ENCODE data around the gene GABARAPL2.
A peak's percentile ranks its signal among the peaks of the same experiment; 100 is the strongest.
"Not testable (repeated sequence)": the region's sequence is repeated elsewhere in the genome, so short reads cannot be mapped to it uniquely, and the experiment has no call there.

GABARAPL2 gene

GRCh38 chr16:75546293-75546692 is 19.9 kb upstream of the GABARAPL2 start:
- no peak overlapping the region for H3K9ac ChIP-seq (ENCODE audit: low read length)
- no peak overlapping the region for H2BK12ac ChIP-seq (ENCODE audit: low read length in 2 of 2)
- H3K4me2 ChIP-seq (ENCODE audit: low read length, poor library complexity, severe bottlenecking) = no peak overlapping the region
- no peaks in the 10 kb centered on the region for H3K9me3 ChIP-seq (ENCODE audit: control insufficient read depth, low read length)
- no peak for DNase-seq
- H3K4me1 ChIP-seq (ENCODE audit: control insufficient read depth, insufficient read depth, low read depth, low read length) = peaks cover 1% of the 10 kb centered on the region
- H3K14ac ChIP-seq (ENCODE audit: low read length in 2 of 2) = no peak overlapping the region
- no peaks in the 10 kb centered on the region for H3K27me3 ChIP-seq (ENCODE audit: control insufficient read depth in 1 of 2, insufficient read depth in 1 of 2, low read length in 2 of 2)
- H2BK5ac ChIP-seq (ENCODE audit: low read depth, low read length, poor library complexity, severe bottlenecking) = no peak overlapping the region
- H2BK120ac ChIP-seq (ENCODE audit: low read depth, low read length) = no peak overlapping the region
- no peak overlapping the region for H3K4me3 ChIP-seq (ENCODE audit: insufficient read depth in 1 of 2, low read depth in 1 of 2, low read length in 2 of 2)
- 96% methylated on average over 7 of the region's 7 CpGs for WGBS
- no peak overlapping the region for H2BK15ac ChIP-seq (ENCODE audit: low read depth, poor library complexity, severe bottlenecking)
- H2AK5ac ChIP-seq (ENCODE audit: low read length, severe bottlenecking) = no peak overlapping the region
- no peak overlapping the region for H3K4ac ChIP-seq (ENCODE audit: low read depth in 1 of 2, low read length in 2 of 2)
- no peak overlapping the region for H3K18ac ChIP-seq (ENCODE audit: low read depth in 1 of 2, low read length in 2 of 2)
- H3K23ac ChIP-seq (ENCODE audit: low read length in 2 of 2) = no peak overlapping the region
- peaks cover 2% of the 10 kb centered on the region for H3K79me1 ChIP-seq (replicated peaks; ENCODE audit: low read length, poor library complexity, severe bottlenecking)
- no peak overlapping the region for H4K8ac ChIP-seq (ENCODE audit: low read length)
- no peak overlapping the region for H2AFZ ChIP-seq (ENCODE audit: low read depth, low read length)
- H3K36me3 ChIP-seq (ENCODE audit: control insufficient read depth in 1 of 2, insufficient read depth in 2 of 2, low read depth in 1 of 2, low read length in 2 of 2) = peaks cover 0 to 15% of the 10 kb centered on the region in 2 experiments
- no peak overlapping the region for H3K27ac ChIP-seq (ENCODE audit: low read length, poor library complexity, severe bottlenecking)
- no peak overlapping the region for H4K91ac ChIP-seq (ENCODE audit: low read length)

- not testable (repeated sequence) for H3K79me1 ChIP-seq (replicated peaks; ENCODE audit: low read length, poor library complexity, severe bottlenecking); H3K4me3 ChIP-seq (ENCODE audit: insufficient read depth in 1 of 2, low read depth in 1 of 2, low read length in 2 of 2); H4K8ac ChIP-seq (ENCODE audit: low read length); H2AK5ac ChIP-seq (ENCODE audit: low read length, severe bottlenecking); H3K27me3 ChIP-seq (ENCODE audit: control insufficient read depth in 1 of 2, insufficient read depth in 1 of 2, low read length in 2 of 2); H3K9ac ChIP-seq (ENCODE audit: low read length); H2BK120ac ChIP-seq (ENCODE audit: low read depth, low read length); H2BK15ac ChIP-seq (ENCODE audit: low read depth, poor library complexity, severe bottlenecking); H3K18ac ChIP-seq (ENCODE audit: low read depth in 1 of 2, low read length in 2 of 2); H2BK12ac ChIP-seq (ENCODE audit: low read length in 2 of 2); H2AFZ ChIP-seq (ENCODE audit: low read depth, low read length); H3K23ac ChIP-seq (ENCODE audit: low read length in 2 of 2); H3K4me1 ChIP-seq (ENCODE audit: control insufficient read depth, insufficient read depth, low read depth, low read length); H3K4ac ChIP-seq (ENCODE audit: low read depth in 1 of 2, low read length in 2 of 2); H2BK5ac ChIP-seq (ENCODE audit: low read depth, low read length, poor library complexity, severe bottlenecking); H3K14ac ChIP-seq (ENCODE audit: low read length in 2 of 2); DNase-seq; H4K91ac ChIP-seq (ENCODE audit: low read length); H3K4me2 ChIP-seq (ENCODE audit: low read length, poor library complexity, severe bottlenecking); H3K27ac ChIP-seq (ENCODE audit: low read length, poor library complexity, severe bottlenecking); H3K9me3 ChIP-seq (ENCODE audit: control insufficient read depth, low read length)
- H3K36me3 ChIP-seq (ENCODE audit: control insufficient read depth in 1 of 2, insufficient read depth in 2 of 2, low read depth in 1 of 2, low read length in 2 of 2) = peaks cover 0 to 10% of the 10 kb centered on the region in 2 experiments
- 99% methylated on average over 7 of the region's 9 CpGs for WGBS
These were observed 17.7 kb upstream of the GABARAPL2 start for GRCh38 chr16:75548456-75548855.

- H3K27me3 ChIP-seq (ENCODE audit: control insufficient read depth in 1 of 2, insufficient read depth in 1 of 2, low read length in 2 of 2) = no peaks in the 10 kb centered on the region
- H4K91ac ChIP-seq (ENCODE audit: low read length) = peak overlapping the region; percentile 3
- no peak overlapping the region for H3K4me3 ChIP-seq (ENCODE audit: insufficient read depth in 1 of 2, low read depth in 1 of 2, low read length in 2 of 2)
- H2AFZ ChIP-seq (ENCODE audit: low read depth, low read length) = no peak overlapping the region
- H2BK12ac ChIP-seq (ENCODE audit: low read length in 2 of 2) = no peak overlapping the region
- H2BK5ac ChIP-seq (ENCODE audit: low read depth, low read length, poor library complexity, severe bottlenecking) = no peak overlapping the region
- peak; percentile 49 for DNase-seq
- H2AK5ac ChIP-seq (ENCODE audit: low read length, severe bottlenecking) = no peak overlapping the region
- H3K4ac ChIP-seq (ENCODE audit: low read depth in 1 of 2, low read length in 2 of 2) = no peak overlapping the region
- no peak overlapping the region for H3K27ac ChIP-seq (ENCODE audit: low read length, poor library complexity, severe bottlenecking)
- H3K14ac ChIP-seq (ENCODE audit: low read length in 2 of 2) = no peak overlapping the region
- H2BK15ac ChIP-seq (ENCODE audit: low read depth, poor library complexity, severe bottlenecking) = no peak overlapping the region
- no peak overlapping the region for H3K9ac ChIP-seq (ENCODE audit: low read length)
- no peaks in the 10 kb centered on the region for H3K9me3 ChIP-seq (ENCODE audit: control insufficient read depth, low read length)
- no peak overlapping the region for H2BK120ac ChIP-seq (ENCODE audit: low read depth, low read length)
- no peak overlapping the region for H3K18ac ChIP-seq (ENCODE audit: low read depth in 1 of 2, low read length in 2 of 2)
- no peak overlapping the region for H3K23ac ChIP-seq (ENCODE audit: low read length in 2 of 2)
- WGBS = 85% methylated on average over 6 of the region's 7 CpGs
- peaks cover 3% of the 10 kb centered on the region for H3K4me1 ChIP-seq (ENCODE audit: control insufficient read depth, insufficient read depth, low read depth, low read length)
- H4K8ac ChIP-seq (ENCODE audit: low read length) = peak overlapping the region; percentile 60
- H3K36me3 ChIP-seq (ENCODE audit: control insufficient read depth in 1 of 2, insufficient read depth in 2 of 2, low read depth in 1 of 2, low read length in 2 of 2) = no peaks in the 10 kb centered on the region
- no peak overlapping the region for H3K4me2 ChIP-seq (ENCODE audit: low read length, poor library complexity, severe bottlenecking)
- H3K79me1 ChIP-seq (replicated peaks; ENCODE audit: low read length, poor library complexity, severe bottlenecking) = peaks cover 8% of the 10 kb centered on the region
These were observed 15.9 kb upstream of the GABARAPL2 start for GRCh38 chr16:75550211-75550662.

- Histone ChIP-seq H3K27ac (ENCODE audit: low read length, poor library complexity, severe bottlenecking) (no peak overlapping the region), H3K18ac (ENCODE audit: low read depth in 1 of 2, low read length in 2 of 2) (no peak overlapping the region), H3K9me3 (ENCODE audit: control insufficient read depth, low read length) (no peaks in the 10 kb centered on the region), H2BK15ac (ENCODE audit: low read depth, poor library complexity, severe bottlenecking) (no peak overlapping the region), H3K14ac (ENCODE audit: low read length in 2 of 2) (no peak overlapping the region), H3K36me3 (ENCODE audit: control insufficient read depth in 1 of 2, insufficient read depth in 2 of 2, low read depth in 1 of 2, low read length in 2 of 2) (no peaks in the 10 kb centered on the region), H2BK12ac (ENCODE audit: low read length in 2 of 2) (no peak overlapping the region), H2BK120ac (ENCODE audit: low read depth, low read length) (no peak overlapping the region), H4K8ac (ENCODE audit: low read length) (no peak overlapping the region), H3K4me2 (ENCODE audit: low read length, poor library complexity, severe bottlenecking) (no peak overlapping the region), H4K91ac (ENCODE audit: low read length) (no peak overlapping the region), H3K4me1 (ENCODE audit: control insufficient read depth, insufficient read depth, low read depth, low read length) (peaks cover 9% of the 10 kb centered on the region), H3K27me3 (ENCODE audit: control insufficient read depth in 1 of 2, insufficient read depth in 1 of 2, low read length in 2 of 2) (no peaks in the 10 kb centered on the region), H3K4me3 (ENCODE audit: insufficient read depth in 1 of 2, low read depth in 1 of 2, low read length in 2 of 2) (no peak overlapping the region), H2AK5ac (ENCODE audit: low read length, severe bottlenecking) (no peak overlapping the region), H2AFZ (ENCODE audit: low read depth, low read length) (no peak overlapping the region), H3K79me1 (replicated peaks; ENCODE audit: low read length, poor library complexity, severe bottlenecking) (peaks cover 8% of the 10 kb centered on the region), H2BK5ac (ENCODE audit: low read depth, low read length, poor library complexity, severe bottlenecking) (no peak overlapping the region), H3K23ac (ENCODE audit: low read length in 2 of 2) (no peak overlapping the region), H3K4ac (ENCODE audit: low read depth in 1 of 2, low read length in 2 of 2) (no peak overlapping the region), H3K9ac (ENCODE audit: low read length) (no peak overlapping the region)
- no peak for DNase-seq
- 79% methylated on average over 1 of the region's 2 CpGs for WGBS
These were observed 13.2 kb upstream of the GABARAPL2 start for GRCh38 chr16:75552951-75553350.
